NK-92 treated with Interleukin-12 subunit alpha and Interleukin-12 subunit beta, amount 100 ng/mL, for 24 hours (cell line): ENCODE data around the gene MROH8.

Experiments used
- DNase-seq: peaks from one replicate; lab custom pipeline; 2025; lab: John Stamatoyannopoulos, UW

Gene MROH8

GRCh38 chr20:37178839-37179682, at the start of gene MROH8, which contains the start of gene RPN2:
MROH8 (minus strand) TSS chr20:37179548.
RPN2 (plus strand) TSS chr20:37179330; CDS start chr20:37179357, 27 bp downstream.
- DNase-seq = peak; percentile 94

GRCh38 chr20:37228656-37229055, 49.3 kb upstream of the MROH8 start:
- DNase-seq = no peak

GRCh38 chr20:37228082-37228481, 48.7 kb upstream of the MROH8 start:
- no peak for DNase-seq

- DNase-seq = no peak
These were observed 47.5 kb upstream of the MROH8 start for GRCh38 chr20:37226889-37227288.

- no peak for DNase-seq
These were observed 45.8 kb upstream of the MROH8 start for GRCh38 chr20:37225146-37225545.

GRCh38 chr20:37223053-37223452, 43.7 kb upstream of the MROH8 start:
- no peak for DNase-seq

GRCh38 chr20:37222086-37222485, 42.7 kb upstream of the MROH8 start:
- no peak for DNase-seq

- DNase-seq = no peak
These were observed 41.4 kb upstream of the MROH8 start for GRCh38 chr20:37220731-37221130.

GRCh38 chr20:37219751-37220668, 40.7 kb upstream of the MROH8 start:
- no peak for DNase-seq

- no peak for DNase-seq
These were observed 39.6 kb upstream of the MROH8 start for GRCh38 chr20:37218976-37219375.

- no peak for DNase-seq
These were observed 39.1 kb upstream of the MROH8 start for GRCh38 chr20:37218441-37218840.

- no peak for DNase-seq
These were observed 30.4 kb upstream of the MROH8 start for GRCh38 chr20:37209661-37210314.

- DNase-seq = no peak
These were observed 29.8 kb upstream of the MROH8 start for GRCh38 chr20:37209193-37209592.

GRCh38 chr20:37207171-37207570, 27.8 kb upstream of the MROH8 start:
- no peak for DNase-seq

- no peak for DNase-seq
These were observed 26.4 kb upstream of the MROH8 start for GRCh38 chr20:37205794-37206193.

GRCh38 chr20:37205130-37205529, 25.8 kb upstream of the MROH8 start:
- no peak for DNase-seq

GRCh38 chr20:37204056-37204455, 24.7 kb upstream of the MROH8 start:
- DNase-seq = no peak

- no peak for DNase-seq
These were observed 23.1 kb upstream of the MROH8 start for GRCh38 chr20:37202267-37202943.

GRCh38 chr20:37201827-37202162, 22.4 kb upstream of the MROH8 start:
- no peak for DNase-seq

- DNase-seq = no peak
These were observed 21.8 kb upstream of the MROH8 start for GRCh38 chr20:37200926-37201826.

- DNase-seq = no peak
These were observed 21.0 kb upstream of the MROH8 start for GRCh38 chr20:37200376-37200775.
